Fibroblast of gingiva (primary cell): ENCODE data around the gene FMO3.

Experiments
- DNase-seq: peaks from one replicate; pipeline ENCODE4 v3.0.0-alpha.2; 2011; ENCODE audit warnings: low read depth

FMO3 gene

GRCh38 chr1:171159148-171159547 is 68.4 kb downstream of the FMO3 start:
- DNase-seq = no peak

DNA sequence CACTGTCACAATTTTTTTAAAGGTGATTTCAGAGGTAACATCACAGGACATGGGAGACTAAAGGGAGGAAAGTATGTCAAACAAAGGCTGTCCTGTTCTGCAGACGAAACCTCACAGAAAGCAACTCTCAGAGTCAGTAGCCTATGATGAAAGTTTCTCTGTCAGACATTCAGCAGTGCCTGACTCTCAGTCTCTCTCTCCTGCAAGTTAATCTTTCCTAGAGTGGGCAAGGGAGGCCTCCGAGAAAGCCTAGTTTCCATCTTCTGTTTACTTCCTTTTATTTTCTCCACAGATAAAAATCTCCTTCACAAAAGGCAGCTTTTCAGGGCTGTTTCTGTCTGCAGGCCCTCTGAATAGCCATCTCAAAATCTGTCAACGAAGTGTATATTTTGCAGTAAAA is 69.5 kb downstream of the FMO3 start:
- DNase-seq = no peak

- DNase-seq = no peak
These were observed 70.1 kb downstream of the FMO3 start for GRCh38 chr1:171160639-171161354.

GRCh38 chr1:171161431-171161830 is 70.7 kb downstream of the FMO3 start:
- DNase-seq = no peak

GRCh38 chr1:171166361-171166760 is 75.7 kb downstream of the FMO3 start:
- DNase-seq = no peak
